BJ (cell line): ENCODE data around the gene RPL36. TPM values are rescaled to one million over a fixed set of nuclear protein-coding genes. Genes with fewer than 3 reads are reported as not detected.

Source experiments
- CTCF ChIA-PET: fragments of 350-600 bp; formaldehyde crosslinking; extraction: SDS; loops from one replicate; lab custom pipeline; 2021; ENCODE audit warnings: antibody characterized with exemption, inconsistent platforms; lab: Yijun Ruan, JAX
- POLR2A ChIA-PET: fragments of 300-600 bp; sonication (Branson Sonifier 250); formaldehyde crosslinking; extraction: SDS; loops from one replicate; lab custom pipeline; 2021; ENCODE audit warnings: antibody characterized with exemption; lab: Charles Lee
- DNase-seq: peaks from one replicate; pipeline ENCODE4 v3.0.0-alpha.2; 2011; ENCODE audit warnings: low read depth
- H3K27me3 ChIP-seq: 2 replicates; pipeline ENCODE4 v1.6.0; 2011; ENCODE audit warnings: low read length; ENCODE audit not compliant: control insufficient read depth, insufficient read depth
- H3K36me3 ChIP-seq: 2 replicates; pipeline ENCODE4 v1.5.1; 2011; ENCODE audit warnings: low read length; ENCODE audit not compliant: control insufficient read depth, insufficient read depth
- H3K4me3 ChIP-seq: 2 replicates; pipeline ENCODE4 v1.5.1; 2011; ENCODE audit warnings: low read depth, mild to moderate bottlenecking, control low read depth, low read length
- polyA plus RNA-seq: library from polyadenylated mRNA; depleted of rRNA; stranded (reverse); fragments of >200 nt; gene quantifications from 2 replicates; pipeline ENCODE4 v1.2.3, GENCODE V29; 2011
- TF ChIP-seq, protein P1 (sequence below): IDR thresholded peaks from 2 replicates; pipeline ENCODE4 v1.5.1; 2011; ENCODE audit warnings: low read depth, mild to moderate bottlenecking, control low read depth, inconsistent platforms, low read length, moderate library complexity; ENCODE audit not compliant: insufficient read depth

RPL36 gene
- polyA plus RNA-seq, 1 experiment, result 912 TPM

DNA sequence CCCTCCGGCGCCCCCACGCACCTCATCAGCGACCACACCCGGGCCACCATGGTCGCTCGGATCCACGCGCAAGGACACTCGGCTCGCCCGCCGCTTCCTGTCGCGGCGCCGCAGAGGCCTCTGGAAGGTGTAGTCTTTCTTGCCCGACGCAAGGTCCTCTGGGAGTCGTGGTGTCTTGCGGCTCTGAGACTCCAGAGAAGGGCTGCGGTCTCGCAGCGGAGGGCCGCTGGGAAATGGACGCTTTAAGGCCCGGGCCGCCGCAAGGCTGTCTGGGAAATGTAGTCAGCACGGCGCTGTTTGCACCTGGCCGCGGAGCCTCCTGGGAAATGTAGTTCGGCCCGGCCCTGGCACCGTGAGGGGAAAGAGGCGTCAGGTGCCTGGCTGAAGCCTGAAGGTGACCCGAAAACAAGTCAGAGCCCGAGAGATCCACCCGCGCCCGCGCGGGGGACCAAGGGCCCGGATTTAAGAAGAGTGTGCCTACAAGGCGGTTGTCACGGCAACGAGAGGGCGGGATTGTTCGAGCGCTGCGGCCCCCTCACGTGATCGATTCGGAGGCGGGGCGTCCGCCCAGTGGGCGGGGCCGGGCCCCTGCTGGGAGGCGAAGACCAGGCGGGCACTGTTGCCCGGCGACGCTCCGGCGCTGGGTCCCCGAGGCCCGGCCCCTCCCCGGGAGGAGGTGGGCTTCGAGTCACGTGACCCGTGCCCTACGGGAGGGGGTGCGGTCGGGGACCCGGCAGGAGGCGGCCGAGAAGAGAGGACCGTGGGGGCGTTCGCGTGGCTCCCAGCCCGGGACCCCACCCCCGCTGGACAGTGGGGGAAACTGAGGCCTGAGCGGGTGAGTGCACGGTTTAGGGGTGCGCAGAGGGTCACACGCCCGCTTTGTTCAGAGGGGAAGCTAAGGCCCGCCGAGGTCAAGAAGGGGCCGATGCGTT lies 9.4 kb upstream of the RPL36 start, which contains the start of the genes HSD11B1L and MICOS13:
HSD11B1L (plus strand) TSS at position 591 of the 932 bp plus-strand sequence. CDS start 3,806 bp downstream, outside the sequence.
MICOS13 (minus strand) TSS at position 80 of the 932 bp plus-strand sequence; CDS start at position 50, 30 bp downstream.
- CTCF ChIA-PET, result interaction anchor here (1.0 to 1.6 kb wide), 2 partner anchors 9 kb away, joined by 3 to 8 read pairs; partner anchors contain the start of gene RPL36
- peak; percentile 96 for DNase-seq
- TF ChIP-seq, protein P1, sequence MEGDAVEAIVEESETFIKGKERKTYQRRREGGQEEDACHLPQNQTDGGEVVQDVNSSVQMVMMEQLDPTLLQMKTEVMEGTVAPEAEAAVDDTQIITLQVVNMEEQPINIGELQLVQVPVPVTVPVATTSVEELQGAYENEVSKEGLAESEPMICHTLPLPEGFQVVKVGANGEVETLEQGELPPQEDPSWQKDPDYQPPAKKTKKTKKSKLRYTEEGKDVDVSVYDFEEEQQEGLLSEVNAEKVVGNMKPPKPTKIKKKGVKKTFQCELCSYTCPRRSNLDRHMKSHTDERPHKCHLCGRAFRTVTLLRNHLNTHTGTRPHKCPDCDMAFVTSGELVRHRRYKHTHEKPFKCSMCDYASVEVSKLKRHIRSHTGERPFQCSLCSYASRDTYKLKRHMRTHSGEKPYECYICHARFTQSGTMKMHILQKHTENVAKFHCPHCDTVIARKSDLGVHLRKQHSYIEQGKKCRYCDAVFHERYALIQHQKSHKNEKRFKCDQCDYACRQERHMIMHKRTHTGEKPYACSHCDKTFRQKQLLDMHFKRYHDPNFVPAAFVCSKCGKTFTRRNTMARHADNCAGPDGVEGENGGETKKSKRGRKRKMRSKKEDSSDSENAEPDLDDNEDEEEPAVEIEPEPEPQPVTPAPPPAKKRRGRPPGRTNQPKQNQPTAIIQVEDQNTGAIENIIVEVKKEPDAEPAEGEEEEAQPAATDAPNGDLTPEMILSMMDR, result no peak
- POLR2A ChIA-PET, result no interaction called here
- Histone ChIP-seq H3K36me3 (peaks cover 5% of the 10 kb centered on the region), H3K4me3 (peak within 1 kb of the TSS; percentile 84), H3K27me3 (no peaks in the 10 kb centered on the region)

DNA sequence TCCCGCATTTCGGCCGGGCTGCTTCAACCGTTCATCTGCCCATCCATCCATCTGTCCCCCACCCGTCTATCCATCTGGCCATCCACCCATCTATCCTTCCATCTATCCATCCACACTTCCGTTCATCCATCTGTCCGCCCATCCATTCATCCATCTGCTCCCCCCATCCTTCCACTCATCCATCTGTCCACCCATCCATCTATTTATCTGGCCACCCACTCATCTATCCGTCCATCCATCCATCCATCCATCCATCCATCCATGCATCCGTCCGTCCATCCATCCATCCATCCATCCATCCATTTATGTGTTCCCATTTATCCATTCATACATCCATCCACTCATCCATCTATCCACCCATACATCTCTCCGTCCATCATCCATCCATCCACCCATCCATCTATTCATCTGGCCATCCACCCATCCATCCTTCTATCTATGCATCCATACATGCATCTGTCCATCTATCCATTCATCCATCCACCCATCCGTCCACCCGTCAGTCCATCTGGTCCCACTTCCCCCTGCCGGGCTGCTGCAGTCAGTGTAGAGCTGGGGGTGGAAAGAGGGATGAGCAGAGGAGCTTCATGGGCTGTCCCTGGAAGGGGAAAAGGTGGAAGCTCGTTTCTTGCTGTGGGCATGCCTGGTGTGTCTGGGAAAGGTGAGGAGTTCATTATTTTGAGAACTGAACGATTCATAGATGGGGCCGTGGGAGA lies 8.5 kb upstream of the RPL36 start:
- H3K4me3 ChIP-seq, result peak overlapping the region; percentile 84
- H3K27me3 ChIP-seq, result no peaks in the 10 kb centered on the region
- no peak for DNase-seq
- POLR2A ChIA-PET, result no interaction called here
- CTCF ChIA-PET, result interaction anchor here (1.0 kb wide), 1 partner anchor 8 kb away, joined by 3 read pairs; no protein-coding TSS in a partner anchor
- peaks cover 5% of the 10 kb centered on the region for H3K36me3 ChIP-seq
- TF ChIP-seq, protein P1, result no peak

DNA sequence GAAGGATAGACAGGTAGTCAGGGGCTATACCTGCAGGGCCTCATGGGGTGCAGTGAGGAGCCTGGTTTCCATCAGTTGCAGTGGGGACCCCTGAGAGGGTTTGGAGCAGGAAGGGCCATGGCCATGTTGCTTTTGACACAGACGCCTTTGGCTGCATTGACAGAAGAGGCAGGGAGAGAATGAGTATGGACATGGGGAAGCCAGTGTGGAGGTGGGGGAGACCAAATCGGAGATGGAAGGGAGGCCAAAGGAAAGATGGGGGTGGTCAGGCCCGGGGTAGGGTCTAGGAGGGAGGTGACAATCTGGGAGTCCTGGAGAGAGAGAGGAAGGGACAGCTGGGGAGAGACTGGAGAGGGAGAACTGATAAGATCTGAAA lies 8.0 kb upstream of the RPL36 start:
- H3K36me3 ChIP-seq, result peaks cover 5% of the 10 kb centered on the region
- TF ChIP-seq, protein P1, result no peak
- DNase-seq, result no peak
- ChIA-PET POLR2A (no interaction called here), CTCF (interaction anchor here (0.5 kb wide), 1 partner anchor 152 kb away, joined by 3 read pairs; no protein-coding TSS in a partner anchor)
- no peaks in the 10 kb centered on the region for H3K27me3 ChIP-seq
- no peak overlapping the region for H3K4me3 ChIP-seq

- CTCF ChIA-PET, result interaction anchor here (0.5 to 1.6 kb wide), 2 partner anchors 37 to 46 kb away, joined by 3 to 4 read pairs; partner anchors contain the start of genes CATSPERD and LONP1
- TF ChIP-seq, protein P1, result no peak
- no peaks in the 10 kb centered on the region for H3K27me3 ChIP-seq
- no peak overlapping the region for H3K4me3 ChIP-seq
- no peak for DNase-seq
- POLR2A ChIA-PET, result no interaction called here
- peaks cover under 1% of the 10 kb centered on the region; the same call in 1 of the 2 replicates for H3K36me3 ChIP-seq
Observed at GRCh38 chr19:5683177-5683886, 6.8 kb upstream of the RPL36 start.
